IMR-90 (cell line): ENCODE data around the gene PADI2.

Experiments used
- CEBPB ChIP-seq: IDR thresholded peaks from 2 replicates; pipeline ENCODE4 v1.6.1; 2012; ENCODE audit warnings: low read depth, low read length, improper control_type of control experiment
- CTCF ChIP-seq: conservative IDR thresholded peaks from 2 replicates; pipeline ENCODE4 v1.5.1; 2012; ENCODE audit warnings: mild to moderate bottlenecking, low read depth, low read length, improper control_type of control experiment
- POLR2A ChIP-seq: IDR thresholded peaks from 2 replicates; pipeline ENCODE4 v1.6.1; 2012; ENCODE audit warnings: mild to moderate bottlenecking, low read depth, low read length
- USF2 ChIP-seq: fragments of 150-350 bp; IDR thresholded peaks from 2 replicates; pipeline ENCODE4 v1.6.1; 2017; ENCODE audit warnings: mild to moderate bottlenecking, antibody characterized with exemption, low read length, low read depth

GRCh38 chr1:17109892-17110554, 9.2 kb downstream of the PADI2 start:
- TF ChIP-seq POLR2A (no peak), CTCF (no peak), USF2 (no peak), CEBPB (no peak)
